ENCODE measurements around the gene RPL18A. TPM values are rescaled to one million over a fixed set of nuclear protein-coding genes. Genes with fewer than 3 reads are reported as not detected.

RPL18A gene
- total and polyA plus RNA-seq, 2 of the 13 experiments (the other 11 are each of a cell fraction or from before 2014, with no cell fraction given), result 1,471 to 2,004 TPM

DNA sequence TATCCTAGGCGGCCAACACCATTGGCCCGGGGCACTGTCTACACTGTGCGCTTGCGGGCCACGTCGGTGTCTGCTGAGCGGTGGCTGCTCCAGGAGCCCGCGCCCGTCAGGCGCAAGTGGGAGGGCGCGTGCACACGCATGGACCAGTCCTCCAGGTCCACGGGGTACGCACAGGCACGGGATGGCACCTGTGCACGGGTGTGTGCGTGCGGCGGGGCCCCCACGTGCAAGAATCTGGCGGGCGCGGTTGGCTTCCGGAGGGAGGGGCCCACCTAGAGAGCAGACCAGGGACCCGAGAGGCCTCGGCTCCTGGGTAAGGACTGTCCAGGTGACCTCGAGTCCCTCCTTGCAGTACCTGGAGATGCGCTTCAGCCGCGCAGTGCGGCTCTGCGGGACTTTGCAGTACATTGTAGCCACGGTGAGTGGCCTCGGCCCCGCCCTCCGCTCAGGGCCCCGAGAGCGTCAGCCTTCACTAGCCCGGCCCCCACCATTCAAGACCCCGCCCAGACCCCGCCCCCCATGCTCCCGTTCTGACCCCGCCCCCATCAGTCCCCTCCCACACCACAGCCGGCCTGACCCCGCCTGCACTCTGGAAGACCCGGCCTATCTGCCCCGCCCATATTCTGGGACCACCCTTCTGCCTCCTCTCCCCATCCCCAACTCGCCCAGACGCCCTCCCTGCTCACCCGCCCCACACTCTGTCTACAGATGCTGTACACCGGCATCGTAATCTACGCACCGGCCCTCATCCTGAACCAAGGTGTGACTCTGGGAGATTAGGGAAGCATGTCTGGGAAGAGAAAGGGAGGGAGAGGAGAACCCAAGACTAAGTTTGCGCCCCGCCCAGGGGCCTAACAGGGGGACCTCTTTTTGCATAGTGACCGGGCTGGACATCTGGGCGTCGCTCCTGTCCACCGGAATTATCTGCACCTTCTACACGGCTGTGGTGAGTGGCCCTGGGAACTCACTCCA is 14.4 kb downstream of the RPL18A start:
- peaks cover 5 to 33% of the 10 kb centered on the region in 2 experiments for H3K27me3 ChIP-seq (ENCODE audit: control insufficient read depth in 1 of 2, insufficient read depth in 2 of 2, low read length in 2 of 2)
- peaks cover 6% of the 10 kb centered on the region for H3K4me1 ChIP-seq (ENCODE audit: insufficient read depth, low read length)
- TF ChIP-seq SP2 (CRISPR knock-in tag; IDR thresholded peaks at IDR 0.05), result no peak
- no peak for TF ChIP-seq ZBTB8A (CRISPR knock-in tag; IDR thresholded peaks at IDR 0.05; ENCODE audit: borderline replicate concordance, low read depth)
- TF ChIP-seq GABPB1 (CRISPR knock-in tag; IDR thresholded peaks at IDR 0.05), result peak; percentile 35; the same call in 1 of the 2 replicates
- peak; percentile 41; the same call in 1 of the 2 replicates for TF ChIP-seq TFDP1 (CRISPR knock-in tag; IDR thresholded peaks at IDR 0.05; ENCODE audit: borderline replicate concordance)
- TF ChIP-seq TBX2 (CRISPR knock-in tag; IDR thresholded peaks at IDR 0.05; ENCODE audit: borderline replicate concordance), result peak; percentile 26; the same call in 1 of the 2 replicates
- TF ChIP-seq, protein P1, sequence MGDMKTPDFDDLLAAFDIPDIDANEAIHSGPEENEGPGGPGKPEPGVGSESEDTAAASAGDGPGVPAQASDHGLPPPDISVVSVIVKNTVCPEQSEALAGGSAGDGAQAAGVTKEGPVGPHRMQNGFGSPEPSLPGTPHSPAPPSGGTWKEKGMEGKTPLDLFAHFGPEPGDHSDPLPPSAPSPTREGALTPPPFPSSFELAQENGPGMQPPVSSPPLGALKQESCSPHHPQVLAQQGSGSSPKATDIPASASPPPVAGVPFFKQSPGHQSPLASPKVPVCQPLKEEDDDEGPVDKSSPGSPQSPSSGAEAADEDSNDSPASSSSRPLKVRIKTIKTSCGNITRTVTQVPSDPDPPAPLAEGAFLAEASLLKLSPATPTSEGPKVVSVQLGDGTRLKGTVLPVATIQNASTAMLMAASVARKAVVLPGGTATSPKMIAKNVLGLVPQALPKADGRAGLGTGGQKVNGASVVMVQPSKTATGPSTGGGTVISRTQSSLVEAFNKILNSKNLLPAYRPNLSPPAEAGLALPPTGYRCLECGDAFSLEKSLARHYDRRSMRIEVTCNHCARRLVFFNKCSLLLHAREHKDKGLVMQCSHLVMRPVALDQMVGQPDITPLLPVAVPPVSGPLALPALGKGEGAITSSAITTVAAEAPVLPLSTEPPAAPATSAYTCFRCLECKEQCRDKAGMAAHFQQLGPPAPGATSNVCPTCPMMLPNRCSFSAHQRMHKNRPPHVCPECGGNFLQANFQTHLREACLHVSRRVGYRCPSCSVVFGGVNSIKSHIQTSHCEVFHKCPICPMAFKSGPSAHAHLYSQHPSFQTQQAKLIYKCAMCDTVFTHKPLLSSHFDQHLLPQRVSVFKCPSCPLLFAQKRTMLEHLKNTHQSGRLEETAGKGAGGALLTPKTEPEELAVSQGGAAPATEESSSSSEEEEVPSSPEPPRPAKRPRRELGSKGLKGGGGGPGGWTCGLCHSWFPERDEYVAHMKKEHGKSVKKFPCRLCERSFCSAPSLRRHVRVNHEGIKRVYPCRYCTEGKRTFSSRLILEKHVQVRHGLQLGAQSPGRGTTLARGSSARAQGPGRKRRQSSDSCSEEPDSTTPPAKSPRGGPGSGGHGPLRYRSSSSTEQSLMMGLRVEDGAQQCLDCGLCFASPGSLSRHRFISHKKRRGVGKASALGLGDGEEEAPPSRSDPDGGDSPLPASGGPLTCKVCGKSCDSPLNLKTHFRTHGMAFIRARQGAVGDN (CRISPR knock-in tag; IDR thresholded peaks at IDR 0.05), result peak; percentile 28; the same call in 1 of the 2 replicates
- no peak for TF ChIP-seq TEAD3 (CRISPR knock-in tag; optimal IDR thresholded peaks at IDR 0.05; ENCODE audit: borderline replicate concordance)
- 0 out of 2 replicates have a peak, but pooled peaks have one; percentile 32 for TF ChIP-seq EED (CRISPR knock-in tag; IDR thresholded peaks at IDR 0.05)
- TF ChIP-seq MAX (IDR thresholded peaks at IDR 0.05), result 0 out of 2 replicates have a peak, but pooled peaks have one; percentile 23
- 0 out of 2 replicates have a peak, but pooled peaks have one; percentile 24 for TF ChIP-seq HIVEP1 (CRISPR knock-in tag; IDR thresholded peaks at IDR 0.05)
- no peak for TF ChIP-seq MAZ (IDR thresholded peaks at IDR 0.05; ENCODE audit: borderline replicate concordance, low read depth, low read length)
- 0 out of 2 replicates have a peak, but pooled peaks have one; percentile 22 for TF ChIP-seq MAZ (CRISPR knock-in tag; IDR thresholded peaks at IDR 0.05; ENCODE audit: low read depth)
- no peak overlapping the region for H2AFZ ChIP-seq (ENCODE audit: low read length)
- no peaks in the 10 kb centered on the region for H3K79me2 ChIP-seq (ENCODE audit: insufficient read depth, low read length)
- no peaks in the 10 kb centered on the region for H3K36me3 ChIP-seq (replicated peaks in 1 of 2; ENCODE audit: control insufficient read depth in 1 of 2, insufficient read depth in 2 of 2, low read length in 2 of 2)
- no peaks in the 10 kb centered on the region for H3K9me3 ChIP-seq (ENCODE audit: low read length)
- intact Hi-C loops (cut with micrococcal nuclease; ENCODE audit: unreplicated experiment), result loop anchor here (5.0 kb wide), 1 partner anchor 123 kb away; no protein-coding TSS in a partner anchor
- ATAC-seq (peak; percentile 50), FAIRE-seq (no peak), DNase-seq (ENCODE audit: low spot score) (no peak)
- ChIA-PET CTCF (ENCODE audit: low intra/inter-chr PET ratio, low total read pairs) (interaction anchor here (1.4 kb wide), 1 partner anchor 59 kb away, joined by 3 read pairs; the partner anchor contains the start of gene CCDC124), POLR2A (no interaction called here)
- peak overlapping the region; percentile 70 for H3K4me2 ChIP-seq (ENCODE audit: low read depth, low read length)
- H3K9ac ChIP-seq (ENCODE audit: insufficient read depth, low read depth, low read length), result no peak overlapping the region
- H3K27ac ChIP-seq (ENCODE audit: extremely low read length, insufficient read depth, low read length), result no peak overlapping the region
- in situ Hi-C loops (cut with HindIII; ENCODE audit: extremely low pct_ligation_motif_present, low pct_unique_long_range_greater_than_20kb), result no loop called here
- H3K4me3 ChIP-seq (replicated peaks in 1 of 3; ENCODE audit: insufficient read depth in 1 of 3, low read depth in 2 of 3, low read length in 3 of 3), result peak overlapping the region; percentile 15 to 64 (median 22); a peak in 2 of 6 replicates
- no TSS peak for BruUV-seq (replicated peaks)
- H4K20me1 ChIP-seq (ENCODE audit: insufficient read depth, low read length), result no peaks in the 10 kb centered on the region
- 22% methylated on average over 22 of the region's 63 CpGs for WGBS (ENCODE audit: low lambda C conversion rate)

All from HepG2 (cell line).